HepG2 (cell line): ENCODE results near the gene PRKRIP1. TPM values are rescaled to one million over a fixed set of nuclear protein-coding genes. Genes with fewer than 3 reads are reported as not detected.

ENCODE experiments used
- AGO1 ChIP-seq: fragments of 200-400 bp; formaldehyde crosslinking; IDR thresholded peaks from 2 replicates; pipeline ENCODE4 v1.6.1; 2017; ENCODE audit warnings: mild to moderate bottlenecking, low read depth, low read length, moderate library complexity; ENCODE audit not compliant: poor library complexity, severe bottlenecking
- BRF2 ChIP-seq: sonication (generic); formaldehyde crosslinking; IDR thresholded peaks from 2 replicates; pipeline ENCODE4 v1.8.1; 2022; ENCODE audit warnings: mild to moderate bottlenecking, missing genetic modification reagents
- DNMT1 ChIP-seq: sonication (generic); formaldehyde crosslinking; IDR thresholded peaks from 2 replicates; pipeline ENCODE4 v1.5.1; 2020; ENCODE audit warnings: mild to moderate bottlenecking, missing genetic modification reagents
- ERF ChIP-seq: IDR thresholded peaks from 2 replicates; pipeline ENCODE4 v1.6.1; 2018; ENCODE audit warnings: missing biosample characterization, missing genetic modification reagents
- ETV5 ChIP-seq: IDR thresholded peaks from 2 replicates; pipeline ENCODE4 v1.6.1; 2018; ENCODE audit warnings: missing biosample characterization, missing genetic modification reagents, inconsistent platforms, borderline replicate concordance
- GATAD1 ChIP-seq: IDR thresholded peaks from 2 replicates; pipeline ENCODE4 v1.6.1; 2016; ENCODE audit warnings: missing genetic modification reagents, missing compliant biosample characterization
- IRX3 ChIP-seq: sonication (generic); formaldehyde crosslinking; IDR thresholded peaks from 2 replicates; pipeline ENCODE4 v1.8.1; 2023; ENCODE audit warnings: mild to moderate bottlenecking, low read depth, missing genetic modification reagents, borderline replicate concordance
- NRL ChIP-seq: sonication (generic); formaldehyde crosslinking; IDR thresholded peaks from 2 replicates; pipeline ENCODE4 v1.5.0; 2020; ENCODE audit warnings: missing genetic modification reagents, mild to moderate bottlenecking, moderate library complexity, borderline replicate concordance
- PAWR ChIP-seq: sonication (generic); formaldehyde crosslinking; IDR thresholded peaks from 2 replicates; pipeline ENCODE4 v1.4.0; 2020; ENCODE audit warnings: missing genetic modification reagents, mild to moderate bottlenecking, borderline replicate concordance
- PHF20 ChIP-seq: sonication (generic); formaldehyde crosslinking; IDR thresholded peaks from 2 replicates; pipeline ENCODE4 v1.5.0; 2020; ENCODE audit warnings: mild to moderate bottlenecking, missing genetic modification reagents
- POLR2G ChIP-seq: fragments of 200-400 bp; formaldehyde crosslinking; IDR thresholded peaks from 2 replicates; pipeline ENCODE4 v1.6.1; 2018; ENCODE audit warnings: mild to moderate bottlenecking, low read depth, low read length, moderate library complexity
- PPARG ChIP-seq: conservative IDR thresholded peaks from 2 replicates; pipeline ENCODE4 v1.6.1; 2016; ENCODE audit warnings: missing biosample characterization, missing genetic modification reagents
- RFX3 ChIP-seq: IDR thresholded peaks from 2 replicates; pipeline ENCODE4 v1.6.1; 2016; ENCODE audit warnings: missing biosample characterization, missing genetic modification reagents
- SAFB2 ChIP-seq: sonication (generic); formaldehyde crosslinking; IDR thresholded peaks from 2 replicates; pipeline ENCODE4 v1.5.1; 2020; ENCODE audit warnings: missing genetic modification reagents, low read depth, mild to moderate bottlenecking, borderline replicate concordance
- SMAD3 ChIP-seq: sonication (generic); formaldehyde crosslinking; IDR thresholded peaks from 2 replicates; pipeline ENCODE4 v1.4.0; 2020; ENCODE audit warnings: missing genetic modification reagents
- SMC3 ChIP-seq: IDR thresholded peaks from 2 replicates; pipeline ENCODE4 v1.6.1; 2011; ENCODE audit warnings: low read length, improper control_type of control experiment
- TCF12 ChIP-seq, 2 experiments: fragments of 450-650 bp in 1 of 2; sonication (generic) in 1 of 2; formaldehyde crosslinking in 1 of 2; IDR thresholded peaks; 2 replicates each; pipeline versions ENCODE4 v1.6.1 to v1.8.0; 2017 to 2022; ENCODE audit warnings: antibody characterized with exemption in 1 of 2, mild to moderate bottlenecking in 1 of 2, missing genetic modification reagents in 1 of 2, moderate library complexity in 1 of 2
- ZC3H13 ChIP-seq: sonication (generic); formaldehyde crosslinking; IDR thresholded peaks from 2 replicates; pipeline ENCODE4 v1.8.1; 2023; ENCODE audit warnings: mild to moderate bottlenecking, missing genetic modification reagents, moderate library complexity
- ZHX1 ChIP-seq: sonication (generic); formaldehyde crosslinking; IDR thresholded peaks from 2 replicates; pipeline ENCODE4 v1.8.1; 2022; ENCODE audit warnings: low read depth, mild to moderate bottlenecking, missing genetic modification reagents
- ZIK1 ChIP-seq: sonication (generic); formaldehyde crosslinking; IDR thresholded peaks from 2 replicates; pipeline ENCODE4 v1.5.0; 2020; ENCODE audit warnings: mild to moderate bottlenecking, low read depth, missing genetic modification reagents, borderline replicate concordance
- ZNF124 ChIP-seq: sonication (generic); formaldehyde crosslinking; IDR thresholded peaks from 2 replicates; pipeline ENCODE4 v1.4.0; 2020; ENCODE audit warnings: missing genetic modification reagents
- ZNF234 ChIP-seq: sonication (generic); formaldehyde crosslinking; conservative IDR thresholded peaks from 2 replicates; pipeline ENCODE4 v1.5.1; 2020; ENCODE audit warnings: mild to moderate bottlenecking, missing genetic modification reagents
- ZNF292 ChIP-seq: sonication (generic); formaldehyde crosslinking; IDR thresholded peaks from 2 replicates; pipeline ENCODE4 v1.8.1; 2022; ENCODE audit warnings: mild to moderate bottlenecking, low read depth, missing genetic modification reagents, borderline replicate concordance
- ZNF414 ChIP-seq: sonication (generic); formaldehyde crosslinking; IDR thresholded peaks from 2 replicates; pipeline ENCODE4 v1.5.0; 2020; ENCODE audit warnings: missing genetic modification reagents
- ZNF841 ChIP-seq: sonication (generic); formaldehyde crosslinking; IDR thresholded peaks from 2 replicates; pipeline ENCODE4 v1.8.1; 2023; ENCODE audit warnings: missing genetic modification reagents, borderline replicate concordance
- ZZZ3 ChIP-seq: sonication (generic); formaldehyde crosslinking; IDR thresholded peaks from 2 replicates; pipeline ENCODE4 v1.4.0; 2020; ENCODE audit warnings: missing genetic modification reagents, mild to moderate bottlenecking, borderline replicate concordance
- polyA plus RNA-seq, 8 experiments: library from polyadenylated mRNA; depleted of rRNA in 3 of 8; stranded (reverse) in 7 of 8; unstranded in 1 of 8; fragments of >200 nt; fragmentation: Illumina TruSeq in 4 of 8; extraction: Trizol in 4 of 8; gene quantifications; 2 replicates each; pipeline versions ENCODE4 v1.2.1 to v1.2.3, GENCODE V29; 2011 to 2016; ENCODE audit warnings: low read depth in 4 of 8, missing spikeins in 1 of 8, mixed read lengths in 1 of 8; ENCODE audit not compliant: insufficient read depth in 1 of 8
- total RNA-seq, 5 experiments: library from RNA; depleted of rRNA; stranded (reverse); fragments of >200 nt; fragmentation: Illumina TruSeq; extraction: Trizol; gene quantifications; 2 replicates each; pipeline ENCODE4 v1.2.3, GENCODE V29; 2016; ENCODE audit warnings: low read depth in 1 of 5

PRKRIP1 gene
- total and polyA plus RNA-seq, 2 of the 13 experiments (the other 11 are each of a cell fraction or from before 2014, with no cell fraction given), result 13.2 to 16.8 TPM

GRCh38 chr7:102464577-102465280, 68.6 kb downstream of the PRKRIP1 start, which contains the start of the genes ALKBH4 and LRWD1 (continued):
- peak; percentile 64; the same call in 1 of the 2 replicates for TF ChIP-seq ZHX1
- TF ChIP-seq SMC3, result no peak
- TF ChIP-seq ERF (CRISPR knock-in tag), result peak; percentile 90
- peak; percentile 24; the same call in 1 of the 2 replicates for TF ChIP-seq IRX3 (CRISPR knock-in tag)
- peak; percentile 90 for TF ChIP-seq SAFB2 (CRISPR knock-in tag)
- 0 out of 2 replicates have a peak, but pooled peaks have one; percentile 68 for TF ChIP-seq BRF2 (CRISPR knock-in tag)
- TF ChIP-seq DNMT1 (CRISPR knock-in tag), result peak; percentile 89; the same call in 1 of the 2 replicates
- TF ChIP-seq ZNF414 (CRISPR knock-in tag), result 0 out of 2 replicates have a peak, but pooled peaks have one; percentile 69
- peak; percentile 31 for TF ChIP-seq AGO1
- TF ChIP-seq PPARG, result peak; percentile 52
- no peak for TF ChIP-seq ZNF124 (CRISPR knock-in tag)
- TF ChIP-seq GATAD1 (CRISPR knock-in tag), result peak; percentile 90
- no peak for TF ChIP-seq SMAD3
- TF ChIP-seq NRL, result peak; percentile 90; the same call in 1 of the 2 replicates
- TF ChIP-seq ZZZ3, result no peak
- peak; percentile 83; the same call in 1 of the 2 replicates for TF ChIP-seq ZNF841
- no peak for TF ChIP-seq ZNF234 (CRISPR knock-in tag)
- TF ChIP-seq POLR2G, result peak; percentile 82
- TF ChIP-seq RFX3 (CRISPR knock-in tag), result peak; percentile 57; the same call in 1 of the 2 replicates
- TF ChIP-seq ZC3H13 (CRISPR knock-in tag), result peak; percentile 79; the same call in 1 of the 2 replicates
- no peak for TF ChIP-seq TCF12 (IDR thresholded peaks at IDR 0.05)
- no peak for TF ChIP-seq TCF12 (CRISPR knock-in tag; IDR thresholded peaks at IDR 0.05)
- TF ChIP-seq PAWR, result no peak
- TF ChIP-seq ZNF292 (CRISPR knock-in tag), result no peak
- TF ChIP-seq ETV5 (CRISPR knock-in tag), result peak; percentile 96
- TF ChIP-seq ZIK1 (CRISPR knock-in tag), result 0 out of 2 replicates have a peak, but pooled peaks have one; percentile 59
- peak; percentile 77 for TF ChIP-seq PHF20 (CRISPR knock-in tag)
